Measurements from ENCODE around the gene LRRC28. TPM values are rescaled to one million over a fixed set of nuclear protein-coding genes. Genes with fewer than 3 reads are reported as not detected.

Gene LRRC28
- total RNA-seq, 1 experiment from 2014 or later, result 21.4 TPM

GRCh38 chr15:99282121-99282520 is 30.8 kb downstream of the LRRC28 start:
- ChIA-PET POLR2A (interaction anchor here (1.1 kb wide), 1 partner anchor 451 kb away, joined by 4 read pairs; the partner anchor contains the start of gene LYSMD4), CTCF (interaction anchor here (1.2 to 2.0 kb wide), 4 partner anchors 9 to 474 kb away, joined by 3 to 23 read pairs (median 11); partner anchors contain the start of gene LRRC28), RAD21 (ENCODE audit: low non-redundant PET in 1 of 2, low total read pairs in 2 of 2, uncharacterized antibody in 2 of 2, unreplicated experiment in 2 of 2) (interaction anchor here in 1 of 2 experiments (0.6 kb wide), 1 partner anchor 11 kb away, joined by 3 read pairs; no protein-coding TSS in a partner anchor)
- Histone ChIP-seq H3K9ac (ENCODE audit: low read length) (no peak overlapping the region), H3K36me3 (ENCODE audit: control insufficient read depth in 1 of 2, insufficient read depth in 2 of 2, low read length in 2 of 2) (no peaks in the 10 kb centered on the region), H3K9me2 (ENCODE audit: insufficient read depth) (no peaks in the 10 kb centered on the region), H3K27me3 (ENCODE audit: insufficient read depth, low read length) (no peaks in the 10 kb centered on the region), H2AFZ (ENCODE audit: low read depth, low read length, poor library complexity, severe bottlenecking) (no peak overlapping the region), H3K4me3 (replicated peaks in 1 of 2; ENCODE audit: low read depth in 1 of 2, low read length in 2 of 2) (no peak overlapping the region), H3K4me1 (ENCODE audit: control insufficient read depth in 1 of 2, insufficient read depth in 2 of 2, low read length in 2 of 2) (no peaks in the 10 kb centered on the region), H3K4me2 (ENCODE audit: low read length) (no peak overlapping the region), H3K79me2 (ENCODE audit: insufficient read depth, low read length) (no peaks in the 10 kb centered on the region; the same call in 1 of the 2 replicates), H3K9me3 (ENCODE audit: control insufficient read depth in 1 of 2, insufficient read depth in 1 of 2, low read depth in 1 of 2, low read length in 2 of 2) (no peaks in the 10 kb centered on the region), H3K27ac (ENCODE audit: low read depth, low read length) (no peak overlapping the region), H4K20me1 (ENCODE audit: insufficient read depth) (no peaks in the 10 kb centered on the region)
- TF ChIP-seq MAX (IDR thresholded peaks at IDR 0.05) (no peak), POLR2A (IDR thresholded peaks at IDR 0.05; ENCODE audit: borderline replicate concordance, extremely low read depth, insufficient read depth, insufficient read length) (no peak), ZNF274 (IDR thresholded peaks at IDR 0.05; ENCODE audit: low read depth, low read length) (no peak), REST (IDR thresholded peaks at IDR 0.05; ENCODE audit: low read depth) (no peak), CEBPB (IDR thresholded peaks at IDR 0.05; ENCODE audit: low read depth) (no peak)
- intact Hi-C loops (cut with micrococcal nuclease), result no loop called here
- DNase-seq (ENCODE audit: low read depth, low spot score) (no peak), ATAC-seq (no peak)
- no TSS peak for BruUV-seq (replicated peaks)

- H3K9me3 ChIP-seq (ENCODE audit: control insufficient read depth in 1 of 2, insufficient read depth in 1 of 2, low read depth in 1 of 2, low read length in 2 of 2), result no peaks in the 10 kb centered on the region
- no peaks in the 10 kb centered on the region; the same call in 1 of the 2 replicates for H3K79me2 ChIP-seq (ENCODE audit: insufficient read depth, low read length)
- POLR2A ChIA-PET, result no interaction called here
- no peaks in the 10 kb centered on the region for H3K36me3 ChIP-seq (ENCODE audit: control insufficient read depth in 1 of 2, insufficient read depth in 2 of 2, low read length in 2 of 2)
- no peak overlapping the region for H3K4me3 ChIP-seq (replicated peaks in 1 of 2; ENCODE audit: low read depth in 1 of 2, low read length in 2 of 2)
- no peaks in the 10 kb centered on the region for H4K20me1 ChIP-seq (ENCODE audit: insufficient read depth)
- H3K9ac ChIP-seq (ENCODE audit: low read length), result no peak overlapping the region
- H3K27me3 ChIP-seq (ENCODE audit: insufficient read depth, low read length), result no peaks in the 10 kb centered on the region
- intact Hi-C loops (cut with micrococcal nuclease), result no loop called here
- H3K27ac ChIP-seq (ENCODE audit: low read depth, low read length), result no peak overlapping the region
- ATAC-seq (no peak), DNase-seq (ENCODE audit: low read depth, low spot score) (no peak)
- CTCF ChIA-PET, result interaction anchor here (1.7 to 2.0 kb wide), 2 partner anchors 10 to 422 kb away, joined by 18 to 23 read pairs; no protein-coding TSS in a partner anchor
- H3K4me2 ChIP-seq (ENCODE audit: low read length), result no peak overlapping the region
- RAD21 ChIA-PET (ENCODE audit: low non-redundant PET in 1 of 2, low total read pairs in 2 of 2, uncharacterized antibody in 2 of 2, unreplicated experiment in 2 of 2), result no interaction called here
- H2AFZ ChIP-seq (ENCODE audit: low read depth, low read length, poor library complexity, severe bottlenecking), result no peak overlapping the region
- H3K4me1 ChIP-seq (ENCODE audit: control insufficient read depth in 1 of 2, insufficient read depth in 2 of 2, low read length in 2 of 2), result no peaks in the 10 kb centered on the region
- H3K9me2 ChIP-seq (ENCODE audit: insufficient read depth), result no peaks in the 10 kb centered on the region
- BruUV-seq (replicated peaks), result no TSS peak
- TF ChIP-seq SIN3A (IDR thresholded peaks at IDR 0.05; ENCODE audit: low read depth), result no peak
- TF ChIP-seq EZH2 (IDR thresholded peaks at IDR 0.05), result no peak
- no peak for TF ChIP-seq ATF3 (IDR thresholded peaks at IDR 0.05)
- TF ChIP-seq CTCF (IDR thresholded peaks at IDR 0.05 in 2 of 3, conservative IDR thresholded peaks at IDR 0.05 in 1 of 3; ENCODE audit: borderline replicate concordance in 1 of 3, insufficient read depth in 1 of 3, low read depth in 2 of 3, low read length in 2 of 3), result no peak
- TF ChIP-seq JUND (IDR thresholded peaks at IDR 0.05), result no peak
- TF ChIP-seq EGR1 (IDR thresholded peaks at IDR 0.05; ENCODE audit: low read depth), result no peak
- no peak for TF ChIP-seq SP1 (IDR thresholded peaks at IDR 0.05; ENCODE audit: low read depth)
- no peak for TF ChIP-seq TCF7L2 (IDR thresholded peaks at IDR 0.05; ENCODE audit: borderline replicate concordance, extremely low read depth, insufficient read depth, insufficient read length)
- TF ChIP-seq CBX3 (IDR thresholded peaks at IDR 0.05; ENCODE audit: low read depth), result no peak
- no peak for TF ChIP-seq ELF1 (IDR thresholded peaks at IDR 0.05; ENCODE audit: borderline replicate concordance, low read depth)
- TF ChIP-seq FOSL1 (IDR thresholded peaks at IDR 0.05; ENCODE audit: low read depth), result no peak
Measured at GRCh38 chr15:99282586-99282985, 31.3 kb downstream of the LRRC28 start.

Data from HCT116 (cell line).